Fibroblast of lung (primary cell): Measurements from ENCODE around the gene CLSTN2. TPM values are rescaled to one million over a fixed set of nuclear protein-coding genes. Genes with fewer than 3 reads are reported as not detected.

Source experiments
- DNase-seq, 2 donors: peaks; one replicate each; pipeline versions ENCODE4 v3.0.0 to v3.0.0-alpha.2; 2010; ENCODE audit warnings: low read depth in 2 of 2
- H2AFZ ChIP-seq: 2 replicates; pipeline ENCODE4 v1.5.1; 2012; ENCODE audit warnings: low read length, control low read depth, inconsistent platforms
- H3K27ac ChIP-seq: 2 replicates; pipeline ENCODE4 v1.5.1; 2011; ENCODE audit warnings: low read length, control low read depth; ENCODE audit not compliant: insufficient read depth
- H3K27me3 ChIP-seq: 2 replicates; pipeline ENCODE4 v1.5.1; 2011; ENCODE audit warnings: mild to moderate bottlenecking, low read length; ENCODE audit not compliant: control insufficient read depth, insufficient read depth
- H3K36me3 ChIP-seq: 2 replicates; pipeline ENCODE4 v1.5.1; 2011; ENCODE audit warnings: low read length; ENCODE audit not compliant: control insufficient read depth, insufficient read depth
- H3K4me1 ChIP-seq: 2 replicates; pipeline ENCODE4 v1.5.1; 2011; ENCODE audit warnings: low read length; ENCODE audit not compliant: control insufficient read depth, insufficient read depth; ENCODE audit errors: extremely low read depth
- H3K4me2 ChIP-seq: 2 replicates; pipeline ENCODE4 v1.5.1; 2011; ENCODE audit warnings: low read length, control low read depth; ENCODE audit not compliant: insufficient read depth; ENCODE audit errors: extremely low read depth
- H3K4me3 ChIP-seq, 4 experiments: fragments of 200-600 bp in 1 of 4; sonication (generic) in 1 of 4; replicated peaks in 1 of 4; 2 replicates each; pipeline ENCODE4 v1.5.1; 2011 to 2016; ENCODE audit warnings: low read length in 4 of 4, low read depth in 3 of 4, mild to moderate bottlenecking in 3 of 4, control low read depth in 2 of 4, inconsistent platforms in 1 of 4, mixed read lengths in 1 of 4; ENCODE audit not compliant: insufficient read depth in 1 of 4; ENCODE audit errors: control extremely low read depth in 1 of 4
- H3K79me2 ChIP-seq: 2 replicates; pipeline ENCODE4 v1.5.1; 2012; ENCODE audit warnings: mild to moderate bottlenecking, low read length, inconsistent platforms; ENCODE audit not compliant: control insufficient read depth, insufficient read depth
- H3K9ac ChIP-seq: 2 replicates; pipeline ENCODE4 v1.5.1; 2011; ENCODE audit warnings: mild to moderate bottlenecking, low read length, control low read depth; ENCODE audit not compliant: insufficient read depth
- H3K9me3 ChIP-seq: 2 replicates; pipeline ENCODE4 v1.5.1; 2012; ENCODE audit warnings: low read depth, low read length; ENCODE audit not compliant: control insufficient read depth, insufficient read depth
- H4K20me1 ChIP-seq: 2 replicates; pipeline ENCODE4 v1.5.1; 2011; ENCODE audit warnings: low read length; ENCODE audit not compliant: control insufficient read depth, insufficient read depth; ENCODE audit errors: extremely low read depth
- CTCF ChIP-seq, 2 donors: IDR thresholded peaks in 1 of 2; conservative IDR thresholded peaks in 1 of 2; 1 replicate in 1 of 2; 2 replicates in 1 of 2; pipeline ENCODE4 v1.5.1; 2011 to 2012; ENCODE audit warnings: low read length in 2 of 2, control low read depth in 1 of 2, inconsistent platforms in 1 of 2, low read depth in 1 of 2, mild to moderate bottlenecking in 1 of 2
- EZH2 ChIP-seq: IDR thresholded peaks from 2 replicates; pipeline ENCODE4 v1.5.1; 2012; ENCODE audit warnings: low read length, control low read depth, mild to moderate bottlenecking; ENCODE audit errors: missing control alignments
- polyA plus RNA-seq, 2 donors: library from polyadenylated mRNA; depleted of rRNA in 1 of 2; stranded (reverse) in 1 of 2; unstranded in 1 of 2; fragments of >200 nt; gene quantifications; 2 replicates each; pipeline ENCODE4 v1.2.1, GENCODE V29; 2011 to 2012; ENCODE audit warnings: missing spikeins in 1 of 2
- total RNA-seq: library from RNA; depleted of rRNA; stranded (reverse); fragments of >200 nt; gene quantifications from 2 replicates; pipeline ENCODE4 v1.2.1, GENCODE V29; 2014

CLSTN2 gene
- total and polyA plus RNA-seq, 2 donors (not counting 1 experiment from before 2014, with no cell fraction given) = under 0.01 to 1.3 TPM

DNA sequence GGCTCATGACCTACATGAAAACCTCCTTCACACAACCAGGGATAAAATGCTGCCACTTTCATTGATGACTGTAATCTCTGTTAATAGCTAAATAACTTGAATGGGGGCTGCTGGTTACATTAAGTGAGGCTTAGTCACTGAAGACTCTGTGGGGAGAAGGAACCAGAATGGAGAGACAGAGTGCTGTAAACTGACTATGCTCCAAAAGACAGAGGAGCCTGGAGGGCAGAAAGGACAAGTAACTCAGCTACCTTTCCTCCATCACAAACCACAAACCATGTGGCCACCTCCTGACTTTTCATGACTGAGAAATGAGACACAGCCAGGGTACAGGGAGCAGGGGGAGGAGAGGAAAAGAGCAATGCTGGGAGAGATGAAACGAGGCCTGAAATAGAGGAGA lies 645.8 kb downstream of the CLSTN2 start:
- no peaks in the 10 kb centered on the region for H4K20me1 ChIP-seq
- no peaks in the 10 kb centered on the region for H3K27me3 ChIP-seq
- H3K9me3 ChIP-seq = no peaks in the 10 kb centered on the region
- no peak overlapping the region for H3K9ac ChIP-seq
- no peaks in the 10 kb centered on the region for H3K36me3 ChIP-seq
- no peaks in the 10 kb centered on the region for H3K79me2 ChIP-seq
- no peak overlapping the region for H3K4me2 ChIP-seq
- H3K27ac ChIP-seq = no peak overlapping the region
- no peak for TF ChIP-seq EZH2
- TF ChIP-seq CTCF (conservative IDR thresholded peaks at IDR 0.05 in 1 of 2, IDR thresholded peaks at IDR 0.05 in 1 of 2; ENCODE audit: low read depth in 1 of 2, low read length in 2 of 2) = no peak
- H3K4me1 ChIP-seq = no peaks in the 10 kb centered on the region
- DNase-seq = peak in 1 of 2 donors; percentile 72
- H2AFZ ChIP-seq = no peak overlapping the region
- H3K4me3 ChIP-seq = no peak overlapping the region

- Histone ChIP-seq H3K9me3 (no peaks in the 10 kb centered on the region), H3K9ac (no peak overlapping the region), H3K36me3 (no peaks in the 10 kb centered on the region), H3K27ac (no peak overlapping the region), H4K20me1 (no peaks in the 10 kb centered on the region), H2AFZ (no peak overlapping the region), H3K4me1 (no peaks in the 10 kb centered on the region), H3K79me2 (no peaks in the 10 kb centered on the region), H3K4me2 (no peak overlapping the region), H3K4me3 (no peak overlapping the region), H3K27me3 (no peaks in the 10 kb centered on the region)
- no peak for TF ChIP-seq CTCF (conservative IDR thresholded peaks at IDR 0.05 in 1 of 2, IDR thresholded peaks at IDR 0.05 in 1 of 2; ENCODE audit: low read depth in 1 of 2, low read length in 2 of 2)
- TF ChIP-seq EZH2 = no peak
- DNase-seq = peak in 1 of 2 donors; percentile 38
Measured at GRCh38 chr3:140584549-140584948, 649.6 kb downstream of the CLSTN2 start.

DNA sequence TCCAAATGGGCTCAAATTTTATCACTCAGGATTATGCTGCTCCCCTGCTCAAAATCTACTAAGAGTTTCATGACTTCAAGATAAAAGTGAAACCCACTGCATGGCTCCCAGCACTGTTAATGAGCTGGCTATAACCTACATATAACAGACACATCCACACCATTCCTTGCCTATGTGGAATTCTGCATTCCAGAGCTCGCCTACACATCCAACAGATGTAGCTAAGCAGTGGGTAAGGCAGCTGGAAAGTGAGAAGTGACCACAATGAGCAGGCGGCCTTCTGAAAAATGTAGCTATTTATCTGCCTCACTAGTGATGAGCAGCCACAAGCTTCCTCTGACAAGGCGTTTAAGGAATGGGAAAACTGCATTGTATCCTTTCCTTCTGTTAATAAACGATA lies 650.8 kb downstream of the CLSTN2 start:
- no peaks in the 10 kb centered on the region for H3K36me3 ChIP-seq
- H2AFZ ChIP-seq = no peak overlapping the region
- H3K27ac ChIP-seq = no peak overlapping the region
- no peak overlapping the region for H3K9ac ChIP-seq
- no peaks in the 10 kb centered on the region for H3K79me2 ChIP-seq
- DNase-seq = peak in 1 of 2 donors; percentile 98
- H3K9me3 ChIP-seq = no peaks in the 10 kb centered on the region
- TF ChIP-seq CTCF (conservative IDR thresholded peaks at IDR 0.05 in 1 of 2, IDR thresholded peaks at IDR 0.05 in 1 of 2; ENCODE audit: low read depth in 1 of 2, low read length in 2 of 2) = no peak
- no peak for TF ChIP-seq EZH2
- H3K4me2 ChIP-seq = no peak overlapping the region
- no peaks in the 10 kb centered on the region for H3K27me3 ChIP-seq
- H3K4me3 ChIP-seq = no peak overlapping the region
- H4K20me1 ChIP-seq = no peaks in the 10 kb centered on the region
- H3K4me1 ChIP-seq = no peaks in the 10 kb centered on the region
